SU-DHL-6 (cell line): ENCODE measurements around the gene ETFBKMT.

Experiments used
- CTCF ChIP-seq: fragments of 200-600 bp; sonication (generic); IDR thresholded peaks from one replicate; pipeline ENCODE4 v1.5.1; 2017; ENCODE audit warnings: antibody characterized with exemption, mild to moderate bottlenecking, low read length, moderate library complexity; ENCODE audit not compliant: insufficient read depth, poor library complexity, severe bottlenecking
- EZH2phosphoT487 ChIP-seq: fragments of 200-600 bp; sonication (generic), shearing (Covaris generic); conservative IDR thresholded peaks from 2 replicates; pipeline ENCODE4 v1.6.1; 2018; ENCODE audit warnings: mild to moderate bottlenecking, antibody characterized with exemption, low read length, moderate library complexity, mixed read lengths

GRCh38 chr12:31655792-31656191 lies 3.7 kb upstream of the ETFBKMT start:
- TF ChIP-seq CTCF (no peak), EZH2phosphoT487 (no peak)
